HG03039 (cell line): ENCODE measurements around the gene SLK.

Experiments
- ATAC-seq: cut with Tn5 transposase; IDR thresholded peaks from one replicate; pipeline ENCODE4 v1.9.1; 2021; ENCODE audit warnings: mild to moderate bottlenecking, moderate library complexity; ENCODE audit not compliant: unreplicated experiment

SLK gene

DNA sequence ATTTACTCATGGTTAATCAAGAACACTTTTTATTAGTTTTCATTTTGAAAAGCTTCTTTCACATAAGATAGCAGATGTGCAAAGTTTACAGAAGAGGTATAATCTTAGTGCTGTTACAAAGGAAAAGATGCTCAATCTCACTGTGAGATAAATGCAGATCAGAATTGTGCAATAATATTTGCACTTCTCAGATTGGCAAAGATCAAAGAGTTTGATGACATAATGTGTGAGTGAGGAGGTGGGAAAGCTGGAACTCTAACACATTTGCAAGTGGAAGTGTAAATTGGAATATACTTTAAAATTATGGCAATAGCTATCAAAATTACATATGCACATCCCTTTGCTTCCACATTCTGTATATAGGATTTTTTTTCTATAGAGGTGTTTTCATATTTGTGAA lies 27.4 kb upstream of the SLK start:
- no peak for ATAC-seq

DNA sequence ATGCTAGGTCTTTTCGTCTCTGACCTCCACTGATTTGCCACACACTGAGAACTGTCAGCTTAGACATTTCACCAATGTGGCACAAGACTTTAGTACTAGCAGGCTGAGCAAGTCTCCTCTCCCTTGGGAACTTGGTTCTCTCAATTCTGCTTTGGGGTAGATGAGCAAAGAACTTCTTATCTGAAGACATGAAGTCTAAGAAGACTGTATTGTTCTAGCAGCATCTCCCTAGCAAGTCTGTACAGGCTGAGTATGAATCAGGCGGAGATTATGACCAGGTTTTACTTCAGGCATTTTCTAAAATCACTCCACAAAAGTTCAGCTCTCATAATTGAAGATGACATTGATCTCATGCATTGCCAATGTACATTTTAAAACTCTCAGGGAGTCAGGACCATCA lies 25.1 kb upstream of the SLK start:
- no peak for ATAC-seq

DNA sequence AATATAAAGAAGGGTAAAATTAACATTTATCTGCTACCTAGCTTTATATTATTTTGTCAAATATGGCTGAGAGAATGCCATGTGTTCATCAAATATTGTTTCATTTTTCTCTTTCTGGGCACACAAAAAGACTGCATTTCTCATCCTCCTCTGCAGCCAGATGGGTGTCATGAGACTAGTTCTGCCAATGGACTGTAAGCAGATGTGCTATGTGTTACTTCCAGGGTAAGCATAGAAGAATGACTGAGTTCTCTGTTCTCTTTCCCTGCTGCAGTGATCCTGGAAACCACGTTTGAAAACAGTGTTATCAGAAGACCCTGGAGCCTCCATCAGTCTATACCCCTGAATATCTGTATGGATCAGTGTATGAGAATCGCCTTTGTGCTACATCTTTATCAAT lies 24.1 kb upstream of the SLK start:
- ATAC-seq: no peak

DNA sequence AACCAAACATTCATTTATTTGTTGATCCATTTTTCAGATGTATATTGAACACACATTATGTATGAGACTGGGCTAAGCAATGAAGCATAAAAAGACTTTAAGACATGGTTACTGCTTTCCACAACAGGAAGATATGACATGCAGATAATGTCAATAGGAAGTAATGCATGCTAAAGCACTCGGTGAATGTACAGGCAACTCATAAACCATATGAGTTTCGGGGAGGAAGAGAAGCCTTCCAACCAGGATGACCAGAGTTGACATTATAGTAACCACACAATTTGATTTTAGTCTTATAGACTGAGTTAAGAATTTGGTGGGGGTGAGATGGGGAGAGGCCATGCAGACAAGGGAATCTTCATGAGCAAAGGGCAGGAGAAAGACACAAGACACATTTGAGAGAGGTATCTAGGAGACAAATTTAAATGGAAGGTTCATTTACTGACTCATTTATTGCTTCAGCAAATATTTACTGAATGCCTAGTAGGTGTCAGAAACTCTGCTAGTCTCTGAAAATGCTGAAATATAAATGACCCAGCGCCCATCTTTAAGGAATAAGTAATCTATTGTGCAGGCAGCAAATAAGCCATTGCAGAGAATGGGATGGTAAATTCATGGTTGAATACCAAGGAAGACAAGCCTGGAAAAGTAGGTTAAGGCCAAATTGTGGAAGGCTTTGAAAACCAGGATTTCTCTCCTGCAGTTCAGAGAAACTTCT lies 19.0 kb upstream of the SLK start:
- no peak for ATAC-seq

DNA sequence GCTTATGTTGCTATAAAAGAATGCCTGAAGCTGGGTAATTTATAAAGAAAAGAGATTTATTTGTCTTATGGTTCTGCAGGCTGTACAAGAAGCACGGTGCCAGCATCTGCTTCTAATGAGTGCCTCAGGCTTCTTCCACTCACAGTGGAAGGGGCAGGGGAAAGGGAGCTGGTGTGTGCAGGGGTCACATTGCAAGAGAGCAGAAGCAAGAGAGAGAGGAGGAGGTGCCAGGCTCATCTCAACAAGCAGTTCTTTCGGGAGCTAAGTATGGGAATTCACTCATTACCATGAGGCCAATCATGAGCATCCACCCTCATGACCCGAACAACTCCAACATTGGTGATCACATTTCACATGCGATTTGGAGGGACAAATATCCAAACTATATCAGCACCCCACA lies 17.2 kb upstream of the SLK start:
- no peak for ATAC-seq

DNA sequence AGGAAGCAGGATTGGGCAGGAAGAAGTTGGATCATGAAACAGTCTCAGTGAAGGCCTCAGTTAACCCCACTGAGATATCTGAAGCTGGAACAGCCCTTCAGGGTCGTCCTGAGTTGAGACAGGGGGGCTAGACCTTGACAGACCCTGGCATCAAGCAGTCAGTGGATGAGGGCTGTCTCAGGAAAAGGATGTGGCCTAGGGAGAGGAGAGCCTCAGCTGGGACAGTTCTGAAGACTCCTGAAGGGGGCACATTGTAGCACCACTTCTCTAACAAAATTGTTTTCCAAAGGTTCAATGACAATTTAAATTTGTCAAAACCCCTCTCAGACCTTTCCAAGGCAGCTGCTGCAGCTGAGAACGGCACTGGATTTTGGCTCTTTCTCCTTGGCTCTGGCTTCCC lies 15.8 kb upstream of the SLK start:
- ATAC-seq: no peak

DNA sequence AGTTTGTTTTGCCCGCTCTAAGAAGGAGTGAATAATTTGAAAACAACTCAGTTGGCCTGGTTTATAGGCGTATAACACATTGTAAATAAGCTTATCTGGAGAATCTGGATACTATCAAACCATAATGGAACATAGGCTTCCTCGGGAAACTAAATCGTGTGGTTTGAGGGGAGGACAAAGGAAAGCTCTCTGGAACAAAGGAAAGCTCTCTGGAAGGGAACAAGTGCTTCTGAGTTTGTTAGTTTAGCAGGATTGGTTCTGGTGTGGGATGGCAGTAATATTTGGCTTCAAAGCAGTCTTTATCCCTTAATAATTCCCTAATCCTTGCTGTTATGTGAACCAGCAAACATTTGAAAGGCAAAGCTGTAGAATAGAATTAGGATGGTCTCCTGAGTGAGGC lies 15.0 kb upstream of the SLK start:
- no peak for ATAC-seq

DNA sequence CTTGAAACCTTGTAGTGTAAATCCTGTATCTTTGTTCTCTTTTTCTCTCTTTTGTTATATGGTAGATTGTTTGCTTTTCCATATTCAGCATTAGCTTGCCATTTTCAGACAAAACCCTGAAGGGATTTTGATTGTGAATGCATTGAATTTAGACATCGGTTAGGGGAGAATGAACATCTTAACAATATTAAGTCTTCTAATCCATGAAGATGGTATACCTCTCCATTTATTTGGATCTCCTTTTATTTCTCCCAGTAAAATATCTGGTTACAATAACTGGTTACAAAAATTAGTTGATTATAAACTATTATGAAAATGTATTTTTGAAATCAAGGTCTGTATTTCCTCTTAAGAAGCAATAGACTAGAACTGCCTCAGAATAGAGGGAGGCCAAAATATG lies 12.4 kb upstream of the SLK start:
- ATAC-seq: no peak

DNA sequence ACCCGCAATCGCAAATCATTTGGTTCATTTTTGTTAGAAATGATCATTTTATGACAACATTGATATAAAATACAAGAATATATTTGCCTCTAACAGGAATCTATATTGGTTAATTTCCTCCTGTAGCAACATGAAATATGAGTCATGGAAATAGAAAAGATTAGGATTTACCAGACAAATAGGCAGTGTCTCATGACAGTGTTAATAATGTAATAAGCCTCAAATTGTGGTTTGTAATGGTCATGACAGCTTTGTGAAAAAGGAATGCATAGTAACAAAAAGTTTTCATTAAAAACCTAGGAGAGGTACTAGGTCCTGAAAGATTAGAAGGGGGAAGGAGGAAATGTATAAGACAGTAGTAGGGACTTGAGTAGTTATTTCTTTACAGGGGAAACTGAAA lies 7.9 kb upstream of the SLK start:
- no peak for ATAC-seq

DNA sequence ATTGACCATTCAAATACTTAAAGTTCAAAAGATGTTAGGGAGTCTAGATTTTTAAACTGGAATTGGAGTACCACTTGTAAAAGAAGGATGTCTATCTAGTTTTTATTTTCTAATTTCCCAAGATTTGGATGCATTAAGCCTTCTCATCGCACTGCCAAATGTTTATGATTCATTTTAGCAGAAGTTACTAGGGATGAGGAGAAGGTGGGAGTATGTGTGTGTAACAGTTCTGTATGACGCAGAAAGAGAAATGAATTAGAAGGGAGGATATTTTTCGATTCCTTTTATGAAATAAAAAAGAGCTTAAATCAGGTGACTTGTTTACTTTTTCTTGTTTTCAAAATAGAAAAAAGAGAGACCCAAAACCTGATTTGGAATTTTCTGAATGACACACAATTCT lies 6.8 kb upstream of the SLK start:
- no peak for ATAC-seq

DNA sequence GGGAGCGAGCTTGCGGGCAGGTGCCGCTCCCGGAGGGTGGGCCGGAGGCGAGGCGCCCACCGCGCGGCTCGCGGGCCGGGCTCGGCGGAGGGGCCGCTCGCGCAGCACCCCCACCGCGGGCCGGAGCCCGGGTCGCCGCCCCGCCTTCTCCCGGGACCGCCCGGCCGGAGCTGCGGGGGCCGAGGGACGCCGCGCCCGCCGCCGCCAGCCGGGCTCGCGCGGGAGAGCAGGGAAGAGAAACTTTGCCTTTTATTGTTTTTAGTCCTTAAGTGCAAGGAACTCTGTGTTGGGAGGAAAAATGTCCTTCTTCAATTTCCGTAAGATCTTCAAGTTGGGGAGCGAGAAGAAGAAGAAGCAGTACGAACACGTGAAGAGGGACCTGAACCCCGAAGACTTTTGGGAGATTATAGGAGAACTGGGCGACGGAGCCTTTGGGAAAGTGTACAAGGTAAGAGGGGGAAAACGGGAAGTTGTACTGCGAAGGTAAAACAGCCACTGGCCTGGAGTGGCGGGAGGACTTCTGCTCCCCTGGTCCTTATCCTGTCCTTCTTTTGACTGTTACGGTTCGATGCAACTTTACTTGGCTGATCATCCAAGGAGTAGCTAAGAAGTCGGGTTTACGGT lies 620 bp downstream of the SLK start:
- peak; percentile 33 for ATAC-seq

DNA sequence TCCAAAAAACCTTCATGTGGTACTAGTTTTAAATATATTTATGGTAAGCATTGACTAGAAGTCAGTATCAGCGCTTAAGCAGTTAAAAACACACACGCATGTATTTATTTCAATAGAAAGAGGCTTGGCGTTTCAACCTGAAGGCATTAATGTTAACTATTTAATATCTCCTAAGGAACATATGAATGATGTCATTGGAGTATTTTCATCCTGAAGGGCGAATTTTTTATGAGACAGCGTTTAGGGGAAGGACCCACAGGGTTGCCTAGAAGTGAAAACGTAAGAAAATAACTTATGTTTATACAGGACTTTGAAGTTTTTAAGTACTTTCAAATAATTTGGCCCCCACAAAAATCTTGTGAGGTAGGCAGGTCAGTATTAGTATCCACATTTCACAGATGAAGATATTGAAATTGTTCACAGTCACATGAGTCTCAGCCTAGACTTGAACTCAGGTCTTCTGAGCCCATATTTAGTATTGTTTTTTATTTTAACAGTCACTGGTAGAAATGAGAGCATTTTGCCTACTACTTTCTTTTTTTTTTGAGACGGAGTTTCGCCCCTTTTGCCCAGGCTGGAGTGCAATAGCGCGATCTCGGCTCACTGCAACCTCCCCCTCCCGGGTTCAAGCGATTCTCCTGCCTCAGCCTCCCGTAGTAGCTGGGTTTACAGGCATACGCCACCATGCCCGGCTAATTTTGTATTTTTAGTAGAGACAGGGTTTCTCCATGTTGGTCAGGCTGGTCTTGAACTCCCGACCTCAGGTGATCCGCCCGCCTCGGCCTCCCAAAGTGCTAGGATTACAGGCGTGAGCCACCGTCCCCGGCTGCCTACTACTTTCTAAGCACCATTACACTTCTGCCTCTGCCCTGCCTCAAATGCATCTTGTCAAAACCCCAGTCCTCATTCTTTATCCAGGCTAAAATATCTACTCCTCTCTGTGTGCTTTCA lies 1.8 kb downstream of the SLK start:
- ATAC-seq: no peak

DNA sequence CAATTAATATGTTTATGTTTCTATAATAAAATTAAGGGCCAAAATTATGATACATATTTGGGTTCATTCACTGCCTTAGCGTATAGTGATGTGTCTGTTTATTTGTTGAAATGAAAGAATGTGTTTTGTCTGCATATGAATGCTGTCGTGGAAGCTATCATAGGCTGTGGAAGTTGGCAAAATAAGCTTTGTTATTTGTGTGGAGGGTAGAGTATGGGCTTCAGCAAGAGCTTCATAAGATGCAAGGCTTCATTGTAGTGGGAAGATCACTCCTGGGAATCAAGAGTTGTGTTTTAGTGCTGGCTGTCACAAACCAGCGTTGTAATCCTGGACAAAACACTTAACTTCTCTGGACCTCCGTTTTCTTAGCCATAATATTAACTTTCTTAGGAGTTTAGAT lies 2.5 kb downstream of the SLK start:
- ATAC-seq: no peak

DNA sequence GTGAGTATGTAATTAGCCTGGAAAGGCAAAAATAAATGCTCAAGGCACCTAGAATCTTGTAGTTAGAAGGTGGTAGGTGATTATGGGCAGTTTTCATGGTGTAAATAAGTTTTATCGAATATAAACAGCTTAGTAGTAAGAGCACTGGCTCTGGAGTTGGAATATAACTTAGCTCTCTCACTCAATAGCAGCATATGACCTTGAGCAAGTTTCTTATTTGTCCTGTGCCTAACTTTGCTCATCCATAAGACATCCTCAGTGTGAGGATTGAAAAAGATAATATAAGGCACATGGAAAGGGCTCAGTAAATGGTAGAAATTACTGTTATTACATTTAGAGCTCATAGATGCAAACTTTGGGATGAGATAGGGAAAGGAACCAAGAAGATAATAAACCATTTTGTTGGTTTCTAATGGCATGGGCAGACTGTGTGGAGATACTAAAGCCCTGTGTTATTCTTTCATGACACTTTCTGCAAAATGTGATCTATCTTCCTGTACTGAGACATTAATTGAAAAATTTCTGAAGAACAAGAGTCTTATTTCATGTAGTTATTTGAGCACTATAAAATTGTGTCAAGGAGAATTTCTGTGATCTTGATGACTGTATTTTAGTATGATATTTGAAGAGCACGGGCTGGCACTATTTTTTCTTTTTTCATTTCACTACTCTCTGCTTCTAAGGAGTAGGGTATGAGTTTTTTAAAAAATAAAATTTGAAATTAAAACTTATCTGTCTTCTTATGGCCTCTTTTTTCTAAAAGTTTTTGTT lies 3.1 kb downstream of the SLK start:
- ATAC-seq: no peak

DNA sequence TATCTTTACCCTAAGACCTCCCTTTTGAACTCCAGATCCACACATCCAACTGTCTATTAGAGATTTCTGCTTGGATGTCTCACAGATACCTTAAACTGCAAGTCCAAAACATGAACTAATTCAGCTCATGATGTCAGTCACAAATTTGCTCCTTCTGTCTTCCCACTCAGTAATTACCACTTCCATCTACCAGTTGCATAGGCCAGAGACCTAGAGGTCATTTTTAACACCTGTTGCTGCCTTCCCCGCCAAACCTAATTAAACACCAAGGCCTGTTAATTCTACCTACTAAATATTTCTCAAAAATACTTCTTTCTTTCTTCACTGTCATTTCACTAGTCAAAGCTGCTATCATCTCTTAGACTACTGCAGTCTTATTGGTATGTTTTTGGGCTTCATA lies 8.2 kb downstream of the SLK start:
- no peak for ATAC-seq

DNA sequence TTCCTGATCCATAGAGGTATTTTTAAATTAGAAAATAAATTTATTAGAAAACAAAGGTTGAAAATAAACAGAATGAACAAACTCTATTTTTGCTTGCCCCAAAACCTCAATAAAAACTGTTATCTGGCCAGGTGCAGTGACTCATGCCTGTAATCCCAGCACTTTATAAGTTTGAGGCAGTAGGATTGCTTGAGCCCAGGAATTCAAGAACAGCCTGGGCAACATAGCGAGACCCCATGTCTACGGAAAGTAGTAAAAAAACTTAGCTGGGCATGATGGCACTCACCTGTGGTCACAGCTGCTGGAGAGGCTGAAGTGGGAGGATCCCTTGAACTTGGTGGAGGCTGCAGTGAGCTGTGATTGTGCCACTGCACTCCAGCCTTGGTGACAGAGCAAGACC lies 10.3 kb downstream of the SLK start:
- no peak for ATAC-seq

DNA sequence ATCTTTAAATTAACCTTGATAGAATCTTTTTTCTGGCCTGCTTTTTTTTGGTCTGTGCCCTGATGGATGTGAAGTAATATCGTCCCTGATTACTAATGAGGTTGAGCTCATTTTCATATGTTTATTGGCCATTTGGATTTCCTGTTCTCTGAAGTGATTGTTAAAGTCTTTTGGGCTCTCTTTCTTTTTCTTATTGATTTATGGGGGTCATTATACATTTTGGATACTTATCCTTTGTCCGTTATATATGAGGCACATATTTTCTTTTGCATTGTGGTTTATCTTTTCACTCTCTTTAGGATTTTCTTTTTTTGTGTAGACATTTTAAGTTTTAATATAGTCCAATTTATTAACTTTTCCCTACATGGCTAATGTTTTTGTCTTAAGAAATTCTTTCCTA lies 12.6 kb downstream of the SLK start:
- ATAC-seq: no peak

DNA sequence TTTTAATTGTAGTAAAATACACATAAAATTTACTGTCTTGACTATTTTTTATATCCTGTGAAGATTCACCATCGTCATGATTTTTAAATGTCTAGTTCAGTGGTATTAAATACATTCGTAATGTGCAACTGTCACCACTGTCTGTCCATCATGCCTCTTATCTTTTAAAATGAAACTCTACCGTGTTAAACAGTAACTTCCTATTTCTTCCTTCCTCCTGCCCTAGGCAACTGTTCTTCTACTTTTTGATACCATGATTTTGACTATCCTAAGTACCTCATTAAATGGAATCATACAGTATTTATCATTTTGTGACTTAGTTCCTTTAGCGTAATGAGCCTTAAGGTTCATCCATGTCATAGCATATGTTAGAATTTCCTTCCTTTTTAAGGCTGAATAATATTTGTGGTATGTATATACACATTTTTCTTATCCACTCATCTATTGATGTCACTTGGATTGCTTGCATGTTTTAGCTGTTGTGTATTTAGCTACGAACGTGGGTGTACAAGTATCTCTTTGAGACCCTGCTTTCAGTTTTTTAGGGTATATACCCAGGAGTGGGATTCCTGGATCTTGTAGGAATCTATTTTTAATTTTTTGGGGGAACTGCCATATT lies 13.5 kb downstream of the SLK start:
- no peak for ATAC-seq

DNA sequence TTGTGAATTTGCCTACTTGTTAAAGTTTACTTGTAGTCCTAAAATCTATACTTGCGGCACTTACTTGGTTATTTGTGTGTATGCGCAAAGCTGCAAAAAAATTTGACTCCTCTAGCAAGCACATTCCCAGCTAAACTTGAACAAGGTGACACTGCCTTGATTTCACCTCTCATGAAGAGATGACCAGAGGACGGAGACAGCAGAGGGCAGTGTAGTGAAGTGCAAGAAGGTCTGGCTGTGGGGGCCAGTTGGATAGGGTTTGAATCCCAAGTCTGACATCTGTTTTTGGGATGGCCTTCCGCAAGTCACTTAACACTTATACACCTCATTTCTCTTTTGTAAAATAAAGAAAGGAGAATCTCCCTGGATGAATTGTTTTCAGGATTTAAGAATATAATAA lies 15.7 kb downstream of the SLK start:
- ATAC-seq: no peak

DNA sequence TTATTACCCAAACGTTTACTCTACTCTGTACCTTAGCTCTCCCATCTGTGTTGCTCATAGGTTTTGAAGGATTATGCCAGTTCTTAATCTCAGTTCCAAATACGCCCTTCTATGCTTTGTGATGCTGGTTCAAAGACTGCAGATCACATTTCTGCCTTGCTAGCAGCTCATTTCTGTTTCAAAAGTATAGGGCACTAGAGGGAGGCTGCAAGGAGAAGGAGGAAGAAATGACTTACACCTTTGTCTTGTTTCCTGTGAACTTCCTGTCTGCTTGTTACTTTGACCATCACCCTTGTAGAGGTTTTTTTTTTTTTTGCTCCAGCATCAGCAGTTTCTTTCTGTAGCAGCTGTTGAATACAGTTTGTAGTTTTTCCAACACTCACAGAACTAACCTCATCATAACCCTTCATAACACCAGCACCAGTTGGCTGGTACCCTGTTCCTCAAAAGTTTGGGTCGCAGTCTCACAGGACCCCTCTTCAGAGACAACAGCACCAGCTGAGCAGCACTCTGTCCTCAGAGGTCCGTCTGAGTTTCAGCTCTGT lies 16.5 kb downstream of the SLK start:
- ATAC-seq: peak; percentile 67
